Activated CD4-positive, alpha-beta T cell treated with anti-CD3 and anti-CD28 coated beads for 36 hours (primary cell): ENCODE measurements around the gene DCAF6. TPM values are rescaled to one million over a fixed set of nuclear protein-coding genes. Genes with fewer than 3 reads are reported as not detected.

Source experiments
- microRNA-seq: library from miRNA; unstranded; fragments of <30 nt; microRNA quantifications from one replicate; pipeline ENCODE4 v1.2.0, GENCODE V29; 2021; ENCODE audit warnings: borderline replicate concordance
- total RNA-seq, 2 experiments: library from RNA; stranded (reverse); gene quantifications; one replicate each; pipeline ENCODE4 v1.2.3, GENCODE V29; 2021

The DCAF6 gene
- total RNA-seq, 2 experiments from 2014 or later: 25.6 to 28.8 TPM

Small RNA genes lying within 50 kb of the gene (microRNA-seq; reads per million reads assigned to microRNA genes)
- not detected for gene MIR1255B2

Other genes starting within 250 kb of the DCAF6 start
- gene MPZL1, start 214.7 kb upstream of the DCAF6 start, total RNA-seq: 10 to 100 TPM; 22.3 to 23.0 TPM
- gene ADCY10, start 22.5 kb upstream of the DCAF6 start, total RNA-seq: under 1 TPM; 0.11 to 0.30 TPM
- 10 to 100 TPM; 42.5 to 60.4 TPM for gene MPC2, start 389 bp downstream of the DCAF6 start, total RNA-seq
- gene GPR161, start 200.2 kb downstream of the DCAF6 start, total RNA-seq: under 1 TPM; 0.42 to 0.59 TPM
- gene TIPRL, start 242.3 kb downstream of the DCAF6 start, total RNA-seq: 10 to 100 TPM; 52.5 to 57.5 TPM